NB4 (cell line): Measurements from ENCODE around the gene PWWP2A.

Source experiments
- DNase-seq: peaks from one replicate; pipeline ENCODE4 v3.0.0; 2010; ENCODE audit warnings: low read depth
- H3K4me3 ChIP-seq: one replicate; pipeline ENCODE4 v1.5.1; 2011; ENCODE audit warnings: mild to moderate bottlenecking, low read depth, low read length, moderate library complexity
- CTCF ChIP-seq: IDR thresholded peaks from one replicate; pipeline ENCODE4 v1.5.1; 2012; ENCODE audit warnings: low read depth, low read length
- MAX ChIP-seq: IDR thresholded peaks from 2 replicates; pipeline ENCODE4 v1.6.1; 2011; ENCODE audit warnings: low read depth, low read length
- MYC ChIP-seq: IDR thresholded peaks from 2 replicates; pipeline ENCODE4 v1.6.1; 2011; ENCODE audit warnings: low read depth, low read length
- POLR2A ChIP-seq: IDR thresholded peaks from 2 replicates; pipeline ENCODE4 v1.6.1; 2011; ENCODE audit warnings: mild to moderate bottlenecking; ENCODE audit not compliant: insufficient read length; ENCODE audit errors: extremely low read depth

Gene PWWP2A

GRCh38 chr5:160084144-160084543 is 35.1 kb downstream of the PWWP2A start:
- TF ChIP-seq CTCF (no peak), MYC (no peak), MAX (no peak), POLR2A (no peak)
- DNase-seq = no peak
- H3K4me3 ChIP-seq = no peak overlapping the region

- no peak overlapping the region for H3K4me3 ChIP-seq
- no peak for DNase-seq
- TF ChIP-seq MAX (no peak), MYC (no peak), POLR2A (no peak), CTCF (no peak)
These were observed 35.7 kb downstream of the PWWP2A start for GRCh38 chr5:160083501-160083900.

GRCh38 chr5:160082614-160083500 is 36.4 kb downstream of the PWWP2A start:
- no peak for TF ChIP-seq CTCF
- no peak for TF ChIP-seq MAX
- no peak for TF ChIP-seq MYC
- TF ChIP-seq POLR2A = no peak
- no peak for DNase-seq
- no peak overlapping the region for H3K4me3 ChIP-seq

GRCh38 chr5:160081495-160081894 is 37.8 kb downstream of the PWWP2A start:
- no peak for DNase-seq
- TF ChIP-seq MYC (no peak), MAX (no peak), CTCF (no peak), POLR2A (no peak)
- no peak overlapping the region for H3K4me3 ChIP-seq

- TF ChIP-seq MAX = no peak
- TF ChIP-seq POLR2A = no peak
- TF ChIP-seq MYC = no peak
- TF ChIP-seq CTCF = no peak
- no peak for DNase-seq
- H3K4me3 ChIP-seq = no peak overlapping the region
These were observed 39.5 kb downstream of the PWWP2A start for GRCh38 chr5:160079753-160080152.

GRCh38 chr5:160076997-160077396 is 42.3 kb downstream of the PWWP2A start:
- TF ChIP-seq POLR2A (no peak), CTCF (no peak), MAX (no peak), MYC (no peak)
- DNase-seq = no peak
- H3K4me3 ChIP-seq = no peak overlapping the region
